H1 (cell line): ENCODE measurements around the gene TEX28. TPM values are rescaled to one million over a fixed set of nuclear protein-coding genes. Genes with fewer than 3 reads are reported as not detected.

ENCODE experiments used
- CTCF ChIA-PET: fragments of 300-600 bp; sonication (Branson Sonifier 250); formaldehyde crosslinking; loops from one replicate; lab custom pipeline; 2021; ENCODE audit not compliant: partially characterized antibody; lab: Charles Lee
- POLR2A ChIA-PET: fragments of 300-600 bp; sonication (Branson Sonifier 250); formaldehyde crosslinking; loops from one replicate; lab custom pipeline; 2021; ENCODE audit warnings: inconsistent platforms; ENCODE audit not compliant: partially characterized antibody; lab: Charles Lee
- DNase-seq, 2 experiments: peaks; one replicate each; pipeline versions ENCODE4 v3.0.0 to v3.0.0-alpha.2; 2010 to 2022; ENCODE audit warnings: low spot score in 2 of 2, low read depth in 1 of 2, mixed read lengths in 1 of 2
- FAIRE-seq: peaks from 2 replicates; lab custom pipeline; 2011; peaks lifted over from hg19 to GRCh38; lab: Jason Lieb, UNC
- H2AFZ ChIP-seq: 2 replicates; pipeline ENCODE4 v1.8.1; 2012; ENCODE audit warnings: low read length, inconsistent platforms
- H2AK5ac ChIP-seq: 2 replicates; pipeline ENCODE4 v1.6.1; 2013; ENCODE audit warnings: low read depth, low read length
- H2BK120ac ChIP-seq: replicated peaks from 2 replicates; pipeline ENCODE3; 2013; ENCODE audit warnings: low read depth, low read length, inconsistent platforms
- H2BK12ac ChIP-seq: 2 replicates; pipeline ENCODE4 v1.6.1; 2013; ENCODE audit warnings: low read depth, low read length
- H2BK15ac ChIP-seq: 2 replicates; pipeline ENCODE4 v1.6.1; 2013; ENCODE audit warnings: low read length
- H2BK20ac ChIP-seq: 2 replicates; pipeline ENCODE4 v1.6.1; 2013; ENCODE audit warnings: low read length
- H2BK5ac ChIP-seq: 2 replicates; pipeline ENCODE4 v1.6.1; 2013; ENCODE audit warnings: low read depth, low read length
- H3K14ac ChIP-seq: 2 replicates; pipeline ENCODE4 v1.6.1; 2013; ENCODE audit warnings: inconsistent platforms; ENCODE audit not compliant: insufficient read length
- H3K18ac ChIP-seq: 2 replicates; pipeline ENCODE4 v1.6.1; 2013; ENCODE audit warnings: low read length; ENCODE audit errors: extremely low read depth
- H3K23ac ChIP-seq: 2 replicates; pipeline ENCODE4 v1.6.1; 2013; ENCODE audit warnings: inconsistent platforms; ENCODE audit not compliant: insufficient read length
- H3K23me2 ChIP-seq: 2 replicates; pipeline ENCODE4 v1.6.1; 2013; ENCODE audit warnings: low read depth, low read length
- H3K27ac ChIP-seq: 2 replicates; pipeline ENCODE4 v1.6.1; 2011; ENCODE audit warnings: low read depth, low read length, inconsistent platforms
- H3K27me3 ChIP-seq, 4 experiments: replicated peaks in 1 of 4; 1 replicate in 1 of 4; 2 replicates in 3 of 4; pipeline versions ENCODE4 v1.6.1 to v1.8.1; 2011 to 2013; ENCODE audit warnings: low read length in 3 of 4, mild to moderate bottlenecking in 3 of 4, inconsistent platforms in 2 of 4, mixed read lengths in 2 of 4, moderate library complexity in 1 of 4; ENCODE audit not compliant: control insufficient read depth in 3 of 4, insufficient read depth in 3 of 4; ENCODE audit errors: extremely low read depth in 1 of 4
- H3K36me3 ChIP-seq, 4 experiments: 2 replicates each; pipeline versions ENCODE4 v1.6.1 to v1.8.1; 2011 to 2013; ENCODE audit warnings: mild to moderate bottlenecking in 4 of 4, low read length in 3 of 4, moderate library complexity in 2 of 4, control low read depth in 1 of 4, inconsistent platforms in 1 of 4; ENCODE audit not compliant: insufficient read depth in 4 of 4, control insufficient read depth in 2 of 4
- H3K4ac ChIP-seq: replicated peaks from 2 replicates; pipeline ENCODE3; 2013; ENCODE audit warnings: low read length, low read depth, mixed read lengths, inconsistent platforms; ENCODE audit not compliant: insufficient read length
- H3K4me1 ChIP-seq, 4 experiments: replicated peaks in 1 of 4; 1 replicate in 1 of 4; 2 replicates in 3 of 4; pipeline versions ENCODE4 v1.6.1 to v1.8.1; 2011 to 2013; ENCODE audit warnings: low read length in 3 of 4, inconsistent platforms in 2 of 4, mixed read lengths in 1 of 4; ENCODE audit not compliant: insufficient read depth in 4 of 4, control insufficient read depth in 3 of 4
- H3K4me2 ChIP-seq, 2 experiments: 2 replicates each; pipeline versions ENCODE4 v1.6.1 to v1.8.1; 2011 to 2013; ENCODE audit warnings: low read depth in 2 of 2, low read length in 2 of 2, control low read depth in 1 of 2, inconsistent platforms in 1 of 2, mild to moderate bottlenecking in 1 of 2; ENCODE audit not compliant: insufficient read depth in 1 of 2
- H3K4me3 ChIP-seq, 4 experiments: fragments of 200-600, 300-600 bp in 1 of 4; sonication (generic), shearing (Covaris generic), sonication (Bioruptor Twin) in 1 of 4; 2 replicates each; pipeline versions ENCODE4 v1.5.1 to v1.8.1; 2011 to 2016; ENCODE audit warnings: low read length in 4 of 4, low read depth in 3 of 4, control low read depth in 2 of 4, inconsistent platforms in 2 of 4, mild to moderate bottlenecking in 2 of 4, mixed read lengths in 1 of 4, moderate library complexity in 1 of 4; ENCODE audit not compliant: insufficient read depth in 2 of 4; ENCODE audit errors: extremely low read depth in 1 of 4
- H3K56ac ChIP-seq: replicated peaks from 2 replicates; pipeline ENCODE3; 2013; ENCODE audit warnings: low read depth, mild to moderate bottlenecking, mixed read lengths, low read length, inconsistent platforms; ENCODE audit not compliant: insufficient read length
- H3K79me1 ChIP-seq: 2 replicates; pipeline ENCODE4 v1.6.1; 2013; ENCODE audit warnings: low read depth, low read length, control low read depth
- H3K79me2 ChIP-seq, 2 experiments: 2 replicates each; pipeline versions ENCODE4 v1.6.1 to v1.8.1; 2012 to 2013; ENCODE audit warnings: low read length in 2 of 2, mild to moderate bottlenecking in 2 of 2, inconsistent platforms in 1 of 2; ENCODE audit not compliant: insufficient read depth in 2 of 2, control insufficient read depth in 1 of 2
- H3K9ac ChIP-seq, 4 experiments: replicated peaks in 1 of 4; 1 replicate in 1 of 4; 2 replicates in 3 of 4; pipeline versions ENCODE4 v1.6.1 to v1.8.1; 2011 to 2013; ENCODE audit warnings: low read depth in 3 of 4, low read length in 3 of 4, control low read depth in 2 of 4, mild to moderate bottlenecking in 2 of 4, moderate library complexity in 2 of 4, inconsistent platforms in 1 of 4; ENCODE audit errors: extremely low read depth in 1 of 4
- H3K9me3 ChIP-seq, 2 experiments: 2 replicates each; pipeline versions ENCODE4 v1.6.1 to v1.8.1; 2012 to 2013; ENCODE audit warnings: mild to moderate bottlenecking in 2 of 2, moderate library complexity in 2 of 2, control low read depth in 1 of 2, inconsistent platforms in 1 of 2, low read depth in 1 of 2, low read length in 1 of 2, mixed read lengths in 1 of 2; ENCODE audit not compliant: insufficient read depth in 2 of 2
- H4K20me1 ChIP-seq, 2 experiments: replicated peaks in 1 of 2; 2 replicates each; pipeline versions ENCODE3 to v1.8.1; 2011 to 2013; ENCODE audit warnings: inconsistent platforms in 2 of 2, low read length in 2 of 2, mild to moderate bottlenecking in 1 of 2; ENCODE audit not compliant: insufficient read depth in 2 of 2, control insufficient read depth in 1 of 2
- H4K5ac ChIP-seq: 2 replicates; pipeline ENCODE4 v1.6.1; 2013; ENCODE audit warnings: low read length, low read depth, mixed read lengths, inconsistent platforms; ENCODE audit not compliant: insufficient read length
- H4K8ac ChIP-seq: 2 replicates; pipeline ENCODE4 v1.8.0; 2013; ENCODE audit warnings: mild to moderate bottlenecking, moderate library complexity, low read length, inconsistent platforms; ENCODE audit not compliant: insufficient read depth; ENCODE audit errors: extremely low read depth
- H4K91ac ChIP-seq: replicated peaks from 2 replicates; pipeline ENCODE3; 2013; ENCODE audit warnings: low read length, mixed read lengths, inconsistent platforms; ENCODE audit not compliant: insufficient read length
- FOSL1 ChIP-seq: IDR thresholded peaks from 2 replicates; pipeline ENCODE4 v1.6.1; 2011; ENCODE audit warnings: mild to moderate bottlenecking, low read depth, low read length, moderate library complexity; ENCODE audit not compliant: insufficient read depth
- POLR2A ChIP-seq, 2 experiments: IDR thresholded peaks; 1 replicate in 1 of 2; 2 replicates in 1 of 2; pipeline ENCODE4 v1.6.1; 2011; ENCODE audit warnings: low read depth in 2 of 2, low read length in 2 of 2, mild to moderate bottlenecking in 2 of 2; ENCODE audit errors: control extremely low read depth in 1 of 2
- ZNF274 ChIP-seq: IDR thresholded peaks from 2 replicates; pipeline ENCODE4 v1.7.0; 2012; ENCODE audit warnings: low read length, borderline replicate concordance; ENCODE audit errors: extremely low read depth
- WGBS, 2 experiments: shearing (Covaris generic) in 1 of 2; methylation state at CpG; one replicate each; pipeline versions ENCODE4 v1.1.6 to v1.1.7; 2013 to 2015; ENCODE audit warnings: low lambda C conversion rate in 2 of 2, mixed read lengths in 2 of 2, inconsistent platforms in 1 of 2, low coverage in 1 of 2, missing lambda C conversion rate in 1 of 2; ENCODE audit not compliant: insufficient replicate concordance in 2 of 2, insufficient coverage in 1 of 2, insufficient read length in 1 of 2; ENCODE audit errors: extremely low coverage in 1 of 2, missing lambda C conversion rate in 1 of 2; 5-methylcytosine and 5-hydroxymethylcytosine counted together
- polyA plus RNA-seq, 7 experiments: library from polyadenylated mRNA; depleted of rRNA in 3 of 7; stranded (reverse) in 5 of 7; unstranded in 2 of 7; fragments of >200 nt in 5 of 7; fragments of 200-250 nt in 2 of 7; gene quantifications; 1 replicate in 5 of 7; 2 replicates in 1 of 7; 4 replicates in 1 of 7; pipeline versions ENCODE4 v1.2.1 to v1.2.3, GENCODE V29; 2011 to 2013; ENCODE audit warnings: missing spikeins in 2 of 7, mixed read lengths in 2 of 7
- total RNA-seq: library from RNA; stranded (reverse); fragmentation: NEBNext Ultra II Directional; extraction: Animal tissue kit (Norgen Biotek cat#: 25700); gene quantifications from 2 replicates; pipeline ENCODE4 v1.2.1, GENCODE V29; 2021
- TF ChIP-seq, protein P1 (sequence below), 3 experiments: IDR thresholded peaks; 1 replicate in 2 of 3; 2 replicates in 1 of 3; pipeline versions ENCODE4 v1.5.1 to v1.6.1; 2011; ENCODE audit warnings: low read length in 3 of 3, mild to moderate bottlenecking in 3 of 3, inconsistent platforms in 2 of 3, low read depth in 1 of 3, moderate library complexity in 1 of 3; ENCODE audit not compliant: insufficient read depth in 1 of 3; ENCODE audit errors: control extremely low read depth in 1 of 3
- TF ChIP-seq, protein P2 (sequence below): IDR thresholded peaks from 2 replicates; pipeline ENCODE4 v1.6.1; 2012; ENCODE audit warnings: low read length, inconsistent platforms

Gene TEX28
- total and polyA plus RNA-seq, 2 of the 8 experiments (the other 6 are each of a cell fraction or from before 2014, with no cell fraction given), result not detected

DNA sequence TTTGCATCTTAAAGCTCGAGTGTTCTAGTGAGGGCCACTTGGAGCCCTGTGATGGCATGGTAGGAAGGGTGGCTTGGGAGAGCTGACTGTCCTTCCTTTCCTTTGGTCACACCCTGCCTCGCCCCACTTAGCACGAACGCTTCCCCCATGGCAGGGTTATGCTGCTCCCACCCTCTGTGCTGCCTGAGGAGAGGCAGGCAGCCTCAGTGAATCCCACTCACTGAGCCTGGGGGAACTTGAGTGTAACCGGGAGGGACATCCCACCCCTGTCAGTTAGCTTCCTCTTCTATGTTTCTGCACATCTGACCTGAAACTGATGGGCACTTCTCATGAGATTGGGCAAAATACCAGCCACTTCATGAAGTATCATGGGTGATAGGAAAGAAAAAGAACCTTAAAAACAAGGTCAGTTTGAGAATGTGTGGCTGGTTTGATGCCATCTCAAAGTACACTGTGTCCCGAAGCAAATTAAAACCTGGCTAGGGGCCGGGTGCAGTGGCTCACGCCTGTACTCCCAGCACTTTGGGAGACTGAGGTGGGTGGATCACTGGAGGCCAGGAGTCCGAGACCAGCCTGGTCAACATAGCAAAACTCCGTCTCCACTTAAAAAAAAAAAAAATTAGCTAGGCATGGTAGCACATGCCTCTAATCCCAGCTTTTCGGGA is 10.7 kb upstream of the TEX28 start:
- CTCF ChIA-PET, result interaction anchor here (0.6 to 0.8 kb wide), 2 partner anchors 10 to 12 kb away, joined by 3 read pairs; no protein-coding TSS in a partner anchor
- H3K27ac ChIP-seq, result no peak overlapping the region

More for the DNA sequence above, 10.7 kb upstream of the TEX28 start:
- Histone ChIP-seq H3K9ac (no peak overlapping the region), H3K4me3 (no peak overlapping the region), H2BK20ac (no peak overlapping the region), H3K36me3 (no peaks in the 10 kb centered on the region), H2BK120ac (no peak overlapping the region), H4K8ac (no peak overlapping the region), H3K18ac (no peak overlapping the region), H3K23me2 (no peaks in the 10 kb centered on the region), H3K27me3 (no peaks in the 10 kb centered on the region), H3K9me3 (no peaks in the 10 kb centered on the region), H3K14ac (no peak overlapping the region), H3K23ac (no peak overlapping the region), H4K91ac (no peak overlapping the region), H3K79me1 (no peaks in the 10 kb centered on the region), H4K5ac (no peak overlapping the region), H3K4me2 (no peak overlapping the region), H2BK12ac (no peak overlapping the region), H2BK15ac (no peak overlapping the region), H4K20me1 (no peaks in the 10 kb centered on the region), H3K4ac (no peak overlapping the region), H2BK5ac (no peak overlapping the region), H3K56ac (no peak overlapping the region), H3K4me1 (peaks cover 0 to 3% (median 0%) of the 10 kb centered on the region in 4 experiments; a peak in 1 of 7 replicates), H3K79me2 (no peaks in the 10 kb centered on the region), H2AK5ac (no peak overlapping the region), H2AFZ (no peak overlapping the region)
- FAIRE-seq, result peak; percentile 36
- WGBS, 2 experiments, result 96% methylated on average over 10 of the region's 11 CpGs; no CpG with 5 or more reads in 1 of the 2 experiments
- no peak for DNase-seq
- POLR2A ChIA-PET, result no interaction called here
- TF ChIP-seq POLR2A (IDR thresholded peaks at IDR 0.05; ENCODE audit: control extremely low read depth in 1 of 2, low read depth in 2 of 2, low read length in 2 of 2), result no peak
- TF ChIP-seq, protein P1, sequence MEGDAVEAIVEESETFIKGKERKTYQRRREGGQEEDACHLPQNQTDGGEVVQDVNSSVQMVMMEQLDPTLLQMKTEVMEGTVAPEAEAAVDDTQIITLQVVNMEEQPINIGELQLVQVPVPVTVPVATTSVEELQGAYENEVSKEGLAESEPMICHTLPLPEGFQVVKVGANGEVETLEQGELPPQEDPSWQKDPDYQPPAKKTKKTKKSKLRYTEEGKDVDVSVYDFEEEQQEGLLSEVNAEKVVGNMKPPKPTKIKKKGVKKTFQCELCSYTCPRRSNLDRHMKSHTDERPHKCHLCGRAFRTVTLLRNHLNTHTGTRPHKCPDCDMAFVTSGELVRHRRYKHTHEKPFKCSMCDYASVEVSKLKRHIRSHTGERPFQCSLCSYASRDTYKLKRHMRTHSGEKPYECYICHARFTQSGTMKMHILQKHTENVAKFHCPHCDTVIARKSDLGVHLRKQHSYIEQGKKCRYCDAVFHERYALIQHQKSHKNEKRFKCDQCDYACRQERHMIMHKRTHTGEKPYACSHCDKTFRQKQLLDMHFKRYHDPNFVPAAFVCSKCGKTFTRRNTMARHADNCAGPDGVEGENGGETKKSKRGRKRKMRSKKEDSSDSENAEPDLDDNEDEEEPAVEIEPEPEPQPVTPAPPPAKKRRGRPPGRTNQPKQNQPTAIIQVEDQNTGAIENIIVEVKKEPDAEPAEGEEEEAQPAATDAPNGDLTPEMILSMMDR (IDR thresholded peaks at IDR 0.05; ENCODE audit: control extremely low read depth in 1 of 3, insufficient read depth in 1 of 3, low read depth in 1 of 3, low read length in 3 of 3), result no peak
- TF ChIP-seq FOSL1, result no peak
- no peak for TF ChIP-seq ZNF274
- TF ChIP-seq, protein P2, sequence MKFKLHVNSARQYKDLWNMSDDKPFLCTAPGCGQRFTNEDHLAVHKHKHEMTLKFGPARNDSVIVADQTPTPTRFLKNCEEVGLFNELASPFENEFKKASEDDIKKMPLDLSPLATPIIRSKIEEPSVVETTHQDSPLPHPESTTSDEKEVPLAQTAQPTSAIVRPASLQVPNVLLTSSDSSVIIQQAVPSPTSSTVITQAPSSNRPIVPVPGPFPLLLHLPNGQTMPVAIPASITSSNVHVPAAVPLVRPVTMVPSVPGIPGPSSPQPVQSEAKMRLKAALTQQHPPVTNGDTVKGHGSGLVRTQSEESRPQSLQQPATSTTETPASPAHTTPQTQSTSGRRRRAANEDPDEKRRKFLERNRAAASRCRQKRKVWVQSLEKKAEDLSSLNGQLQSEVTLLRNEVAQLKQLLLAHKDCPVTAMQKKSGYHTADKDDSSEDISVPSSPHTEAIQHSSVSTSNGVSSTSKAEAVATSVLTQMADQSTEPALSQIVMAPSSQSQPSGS, result no peak
